GM19193 (cell line): Measurements from ENCODE around the gene NAPB.

Experiments
- POLR2A ChIP-seq: IDR thresholded peaks from 4 replicates; pipeline ENCODE4 v1.6.1; 2011; ENCODE audit not compliant: insufficient read depth, insufficient read length; ENCODE audit errors: extremely low read depth

NAPB gene

DNA sequence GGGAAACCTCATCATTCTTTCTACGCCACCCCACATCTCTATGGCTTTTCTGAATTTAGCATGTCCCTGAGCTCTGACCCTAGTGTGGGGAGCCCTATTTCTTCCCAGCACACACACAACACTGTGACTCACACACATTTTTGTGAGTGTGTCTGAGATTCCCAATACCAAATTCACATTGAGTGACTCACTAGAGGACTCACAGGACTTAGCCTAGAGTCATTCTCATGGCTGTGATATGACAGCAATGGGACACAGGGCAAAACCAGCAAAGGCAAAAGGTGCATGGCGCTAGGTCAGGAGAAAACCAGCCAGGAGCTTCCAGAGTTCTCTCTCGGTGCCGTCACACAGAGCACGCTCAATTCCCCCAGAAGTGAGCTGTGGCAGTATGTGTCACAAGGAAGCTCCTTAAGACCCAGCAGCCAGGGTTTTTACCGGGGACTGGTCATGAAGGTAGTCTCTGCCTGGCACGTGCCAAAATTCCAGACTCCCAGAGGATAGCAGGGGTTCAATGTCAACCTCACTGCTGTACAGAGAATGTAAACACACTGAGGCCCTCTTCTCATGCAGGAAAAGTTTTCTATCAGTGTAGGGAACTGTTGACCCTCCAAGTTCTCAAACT is 24.4 kb upstream of the NAPB start:
- no peak for TF ChIP-seq POLR2A

DNA sequence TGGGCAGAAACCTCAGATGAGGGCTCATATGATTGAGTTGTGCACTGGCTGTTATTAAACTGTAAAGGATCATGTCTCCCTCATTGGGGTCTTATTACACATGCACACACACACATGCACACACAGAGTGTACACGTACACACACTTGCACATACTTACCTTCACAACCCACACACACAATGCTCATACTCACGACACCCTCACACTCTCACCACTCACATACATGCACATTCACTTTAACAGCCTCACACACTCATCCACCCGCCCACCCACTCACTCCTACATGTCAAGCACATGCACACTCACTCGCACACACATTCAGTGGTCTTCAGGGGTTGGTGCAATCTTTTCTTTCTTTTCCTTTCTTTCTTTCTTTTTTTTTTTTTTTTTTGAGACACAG is 23.6 kb upstream of the NAPB start:
- TF ChIP-seq POLR2A, result no peak

DNA sequence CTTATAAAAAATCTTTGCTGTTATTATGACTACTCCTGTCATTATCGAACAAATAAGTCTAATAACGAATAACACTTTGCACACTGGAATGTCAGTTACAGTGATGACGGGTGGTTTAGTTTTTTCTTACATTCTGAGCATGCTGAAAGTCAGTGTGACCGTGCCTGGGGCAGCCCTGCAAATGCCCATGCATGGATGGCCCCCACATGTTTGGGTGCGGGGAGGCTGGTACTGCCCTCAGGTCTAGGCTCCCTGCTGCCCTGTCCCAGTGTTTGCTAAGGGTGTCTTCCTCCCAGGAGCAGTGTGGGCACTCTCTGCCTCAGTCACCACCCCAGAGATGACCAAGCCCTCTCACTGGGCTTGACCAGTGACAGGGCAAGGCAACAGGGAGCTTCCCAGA is 21.1 kb upstream of the NAPB start:
- TF ChIP-seq POLR2A, result no peak

DNA sequence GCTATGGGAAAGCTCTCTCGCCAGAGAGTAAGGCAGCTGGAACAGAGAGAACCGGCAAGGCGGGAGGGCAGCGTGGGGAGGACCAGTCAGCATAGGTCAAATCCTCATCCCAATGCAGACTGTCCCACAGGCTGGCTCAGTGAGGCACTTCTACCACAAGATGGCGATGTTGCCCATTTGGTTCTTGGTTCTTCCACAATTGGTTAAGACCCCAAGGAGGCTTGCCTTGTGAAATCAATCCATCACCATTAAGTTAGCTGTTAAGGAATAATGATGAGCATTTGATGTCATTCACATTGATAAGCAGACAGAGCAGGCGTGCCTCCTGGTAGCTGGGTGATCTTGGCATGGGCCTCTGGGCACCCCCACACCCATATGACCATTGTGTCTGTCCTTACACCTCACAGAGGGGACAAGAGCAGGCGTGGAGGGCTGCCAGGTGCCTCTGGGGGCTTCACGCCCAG is 20.6 kb upstream of the NAPB start:
- no peak for TF ChIP-seq POLR2A

DNA sequence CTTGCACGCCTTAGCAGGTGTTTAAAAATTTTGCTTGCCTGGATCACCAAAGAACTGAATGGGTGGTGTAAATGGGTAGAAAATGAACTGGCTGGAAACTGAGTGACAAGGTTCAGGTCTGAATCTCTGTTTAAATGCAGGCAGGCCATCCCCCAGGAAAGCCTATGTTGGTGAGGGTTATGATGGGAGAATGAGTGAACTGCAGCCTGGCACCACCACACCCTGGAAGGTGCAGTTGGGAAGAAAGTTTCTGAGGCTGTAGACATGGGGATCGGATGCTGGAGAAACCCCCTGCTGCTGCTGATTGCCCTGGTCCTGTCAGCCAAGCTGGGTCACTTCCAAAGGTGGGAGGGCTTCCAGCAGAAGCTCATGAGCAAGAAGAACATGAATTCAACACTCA is 18.7 kb upstream of the NAPB start:
- no peak for TF ChIP-seq POLR2A

DNA sequence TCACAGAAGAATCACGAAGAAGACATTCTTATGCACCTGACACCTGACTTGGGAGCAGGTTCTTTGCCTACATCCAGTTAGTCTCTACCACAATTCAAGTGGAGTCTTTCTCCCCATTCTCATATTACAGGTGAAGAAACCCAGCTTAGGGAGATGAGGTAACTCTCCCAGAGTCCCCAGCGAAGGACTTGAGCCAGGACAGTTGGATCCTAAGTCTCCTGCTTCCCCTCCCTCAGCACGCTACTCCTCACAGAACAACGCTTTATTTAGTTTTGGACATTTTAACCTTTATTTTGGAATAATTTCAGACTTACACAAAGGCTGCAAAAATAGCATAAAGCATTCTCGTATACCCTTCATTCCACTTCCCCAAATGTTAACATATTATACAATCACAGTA is 17.4 kb upstream of the NAPB start:
- TF ChIP-seq POLR2A, result no peak

DNA sequence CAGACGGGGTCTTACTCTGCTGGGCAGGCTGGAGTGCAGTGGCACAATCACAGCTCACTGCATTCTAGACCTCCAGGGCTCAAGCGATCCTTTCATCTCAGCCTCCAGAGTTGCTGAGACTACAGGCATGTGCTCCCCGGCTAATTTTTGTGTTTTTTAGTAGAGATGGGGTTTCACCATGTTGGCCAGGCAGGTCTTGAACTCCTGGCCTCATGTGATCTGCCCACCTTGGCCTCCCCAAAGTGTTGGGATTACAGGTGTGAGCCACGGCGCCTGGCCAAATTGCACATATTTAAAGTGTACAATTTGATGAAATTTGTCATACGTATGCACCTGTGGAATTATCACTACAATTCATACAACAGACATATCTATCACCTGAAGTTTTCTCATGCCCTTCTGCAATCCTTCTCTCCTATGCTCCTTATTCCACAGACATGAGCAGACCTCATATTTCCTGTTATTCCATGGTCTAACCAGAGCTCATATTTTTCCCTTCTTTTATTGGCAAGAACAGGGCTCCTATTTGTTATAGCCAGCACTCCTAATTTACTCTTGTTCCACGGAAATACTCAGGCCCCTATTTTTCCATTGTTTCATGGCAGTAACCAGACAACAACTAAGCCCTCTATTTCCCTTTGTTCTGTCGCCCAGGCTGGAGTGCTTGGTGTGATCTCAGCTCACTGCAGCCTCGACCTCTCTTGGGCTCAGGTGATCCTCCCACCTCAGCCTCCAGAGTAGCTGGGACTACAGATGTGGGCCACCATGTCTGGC is 16.0 kb upstream of the NAPB start:
- TF ChIP-seq POLR2A, result no peak

DNA sequence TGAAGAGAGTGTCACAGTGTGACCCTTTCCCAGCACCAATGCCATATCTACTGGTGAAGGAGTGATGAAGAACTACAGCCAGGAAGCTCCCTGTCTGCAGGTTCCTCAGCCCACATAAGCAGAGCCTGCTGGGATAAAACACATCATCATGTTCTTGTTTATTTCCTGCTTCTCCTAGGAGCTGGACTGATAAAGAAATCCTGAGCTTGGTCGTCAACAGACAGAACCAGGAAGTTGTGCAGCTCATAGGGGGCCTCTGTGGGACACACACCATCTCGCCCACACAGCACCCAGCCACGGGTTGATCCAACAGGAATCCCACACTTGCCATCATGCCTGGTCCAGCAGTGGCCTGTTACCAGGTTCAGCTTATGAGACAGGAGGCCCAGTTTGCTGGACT is 15.4 kb upstream of the NAPB start:
- TF ChIP-seq POLR2A, result no peak

DNA sequence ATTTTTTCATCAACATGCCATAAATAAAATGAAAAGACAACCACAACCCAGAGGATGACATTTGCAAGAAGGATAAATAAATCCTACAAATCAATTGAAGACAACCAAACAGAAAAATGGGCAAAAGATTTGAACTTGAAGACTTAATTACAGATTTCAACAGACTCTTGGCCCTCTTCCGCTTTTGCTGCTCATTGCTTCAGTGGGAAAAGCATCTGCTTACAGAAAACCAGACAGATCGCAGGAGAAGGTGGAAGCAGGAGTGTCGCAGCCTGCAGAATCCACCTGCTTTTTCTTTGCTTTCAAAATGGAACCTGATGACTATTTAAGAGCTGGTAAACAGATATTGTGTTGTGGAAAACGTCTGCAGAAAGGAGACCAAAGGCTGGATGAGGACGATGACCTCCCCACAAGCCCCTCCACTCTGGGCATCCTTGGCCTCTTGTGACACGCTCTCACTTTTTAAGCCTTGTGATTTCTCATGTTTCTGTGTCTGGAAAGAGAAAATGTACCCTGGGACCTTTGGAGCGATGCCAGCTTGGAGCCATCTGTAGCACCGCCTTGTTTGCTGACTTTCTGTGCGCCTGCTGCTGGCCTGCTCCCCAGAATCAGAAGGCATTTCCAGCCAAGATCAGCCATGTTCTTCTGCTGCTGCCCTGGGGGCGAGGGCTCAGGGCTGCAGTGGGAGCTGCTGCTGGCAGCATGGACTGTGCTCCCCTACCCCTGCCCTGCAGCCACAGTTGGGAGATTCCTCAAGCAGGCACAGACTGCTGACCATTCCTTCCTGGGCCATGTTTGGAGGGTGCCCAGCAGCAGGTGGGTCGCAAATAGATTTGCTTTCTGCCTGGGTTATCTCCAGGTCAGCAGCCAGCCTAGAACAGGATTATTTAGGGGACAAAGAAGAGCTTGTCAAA is 14.6 kb upstream of the NAPB start:
- TF ChIP-seq POLR2A, result no peak

DNA sequence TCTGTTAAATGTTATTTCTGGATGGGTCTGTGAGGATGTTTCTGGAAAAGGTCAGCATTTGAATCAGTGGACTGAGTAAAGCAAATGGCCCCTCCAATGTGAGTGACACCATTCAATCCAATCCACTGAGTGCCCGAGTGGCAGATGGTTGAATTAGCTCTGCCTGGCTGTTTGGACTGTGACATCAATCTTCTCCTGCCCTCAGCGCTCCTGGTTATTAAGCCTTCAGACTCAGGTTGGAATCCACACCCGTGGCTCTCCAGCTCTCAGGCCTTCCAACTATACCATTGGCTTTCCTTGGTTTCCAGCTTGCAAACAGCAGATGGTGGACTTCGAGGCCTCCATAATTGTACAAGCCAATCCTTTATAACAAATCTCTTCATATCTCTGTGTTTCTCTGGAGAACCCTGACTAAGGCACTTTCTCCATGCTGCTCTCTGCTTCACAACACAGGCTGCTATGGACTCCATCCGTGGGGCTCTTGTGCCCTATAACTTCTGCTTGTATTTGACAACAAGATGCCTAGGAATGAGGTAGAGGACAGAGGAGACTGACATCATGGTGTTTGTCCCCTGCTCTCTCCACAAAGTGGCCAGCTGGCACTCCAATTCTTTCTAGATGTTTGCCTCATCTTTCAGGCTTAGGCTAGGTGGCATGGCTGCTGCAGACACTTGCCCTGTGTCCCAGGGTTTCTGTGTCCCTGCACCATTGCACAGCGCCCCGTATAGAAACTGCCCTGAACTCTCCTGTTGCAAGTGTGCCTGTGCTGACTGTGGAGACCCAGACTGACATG is 13.4 kb upstream of the NAPB start:
- TF ChIP-seq POLR2A, result no peak

DNA sequence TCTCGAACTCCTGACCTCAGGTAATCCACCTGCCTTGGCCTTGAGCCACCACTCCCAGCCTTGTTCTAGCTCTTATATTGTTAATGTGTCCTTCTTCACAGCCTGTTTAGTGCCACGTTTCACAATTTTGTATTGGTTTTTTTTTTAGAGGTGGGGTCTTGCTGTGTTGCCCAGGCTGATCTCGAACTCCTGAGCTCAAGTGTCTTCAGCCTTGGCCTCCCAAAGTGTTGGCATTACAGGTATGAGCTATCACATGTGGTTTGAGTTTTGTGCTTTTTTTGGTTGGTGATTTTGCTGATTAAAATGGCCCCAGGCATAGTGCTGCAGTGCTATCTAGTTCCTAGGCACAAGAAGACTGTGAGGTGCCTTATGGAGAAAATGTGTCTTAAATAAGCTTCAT is 12.3 kb upstream of the NAPB start:
- TF ChIP-seq POLR2A, result no peak

DNA sequence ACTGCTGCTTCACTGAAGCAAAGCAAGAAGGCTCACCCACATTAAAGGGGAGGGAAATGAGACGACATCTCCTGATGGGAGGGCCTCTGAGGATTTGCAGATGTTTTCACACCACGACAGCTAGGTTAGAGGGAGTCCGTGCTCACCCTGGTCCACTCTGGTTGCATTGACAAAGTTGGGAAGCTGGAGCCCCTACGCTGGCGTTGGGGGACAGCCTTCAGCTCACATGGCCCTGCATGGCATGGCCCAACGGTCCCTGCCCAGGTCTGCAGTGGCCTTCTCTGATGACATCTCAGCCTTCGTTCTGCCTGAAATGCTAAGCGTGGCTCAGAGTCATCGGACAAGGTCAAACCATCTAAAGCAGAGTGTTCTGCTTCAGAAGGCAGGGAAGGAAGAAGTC is 3.8 kb upstream of the NAPB start:
- no peak for TF ChIP-seq POLR2A

DNA sequence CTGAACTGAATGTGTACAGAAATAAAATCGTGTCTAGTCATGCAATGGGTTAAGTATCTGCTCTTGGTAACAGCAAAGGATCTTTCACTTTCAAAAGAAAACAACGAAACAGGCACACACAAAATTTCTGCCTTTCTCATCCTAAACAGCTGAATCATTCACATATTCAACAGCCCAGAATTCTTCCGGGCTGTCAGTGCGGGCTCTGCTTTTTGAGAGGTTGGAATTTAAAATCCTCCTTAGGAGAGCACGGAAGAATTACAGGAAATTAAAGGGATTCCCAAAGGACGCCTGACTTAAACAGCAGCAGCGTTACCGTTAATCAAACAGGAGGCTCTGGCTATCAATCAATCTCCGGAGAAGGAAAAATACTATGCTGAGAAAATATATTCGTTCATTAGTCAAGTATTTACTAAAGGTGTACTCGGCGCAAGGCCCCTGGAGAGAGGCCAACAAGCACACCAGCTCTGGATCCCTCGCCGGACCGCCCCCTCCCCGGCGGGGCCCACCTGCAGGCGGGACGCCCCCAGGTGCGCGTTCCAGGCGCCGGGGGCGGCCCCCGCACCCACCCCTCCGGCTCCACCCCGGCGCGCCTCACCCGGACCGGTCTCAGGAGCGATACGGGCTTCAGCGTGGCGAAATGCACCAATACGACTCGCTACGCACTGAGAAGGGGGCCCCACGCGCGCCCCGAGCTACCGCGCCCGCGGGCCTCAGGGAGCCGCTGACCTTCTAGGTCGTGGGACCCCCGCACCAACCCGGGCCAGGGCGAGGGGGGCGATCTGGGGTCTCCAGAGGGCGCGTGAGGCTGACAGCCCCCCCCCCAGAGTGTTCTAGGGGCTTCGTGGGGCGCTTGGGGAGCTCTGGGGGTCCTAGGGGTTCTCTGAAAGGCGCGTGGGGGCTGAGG is 1.0 kb downstream of the NAPB start:
- no peak for TF ChIP-seq POLR2A

DNA sequence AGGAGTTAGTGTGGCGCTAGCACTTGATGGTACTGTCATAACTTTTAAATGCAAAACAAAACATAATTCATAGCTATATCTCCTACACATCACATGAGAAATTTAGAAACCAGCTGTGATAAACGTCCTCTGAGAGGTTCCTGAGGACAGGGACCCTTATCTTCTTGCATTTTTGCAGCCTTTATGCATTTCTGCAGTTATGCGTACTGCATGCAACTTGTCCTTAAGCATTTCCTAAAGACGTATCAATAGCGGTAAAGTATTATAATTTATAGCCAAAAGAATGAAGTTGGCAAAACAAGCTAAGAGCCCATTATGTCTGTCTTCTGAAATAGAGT is 1.7 kb downstream of the NAPB start:
- no peak for TF ChIP-seq POLR2A
